HepG2 (cell line): ENCODE results near the gene NGF.

ENCODE experiments used
- TCF7 ChIP-seq: sonication (generic); IDR thresholded peaks from 2 replicates; pipeline ENCODE4 v1.6.1; 2016; ENCODE audit warnings: antibody characterized with exemption, low read depth
- ZNF12 ChIP-seq: sonication (generic); formaldehyde crosslinking; IDR thresholded peaks from 2 replicates; pipeline ENCODE4 v1.5.0; 2020; ENCODE audit warnings: missing genetic modification reagents
- TF ChIP-seq, protein P1 (sequence below): sonication (generic); formaldehyde crosslinking; IDR thresholded peaks from 2 replicates; pipeline ENCODE4 v1.5.0; 2020; ENCODE audit warnings: mild to moderate bottlenecking, missing genetic modification reagents, moderate library complexity
- TF ChIP-seq, protein P2 (sequence below): sonication (generic); formaldehyde crosslinking; IDR thresholded peaks from 2 replicates; pipeline ENCODE4 v1.8.0; 2022; ENCODE audit warnings: mild to moderate bottlenecking, missing genetic modification reagents

DNA sequence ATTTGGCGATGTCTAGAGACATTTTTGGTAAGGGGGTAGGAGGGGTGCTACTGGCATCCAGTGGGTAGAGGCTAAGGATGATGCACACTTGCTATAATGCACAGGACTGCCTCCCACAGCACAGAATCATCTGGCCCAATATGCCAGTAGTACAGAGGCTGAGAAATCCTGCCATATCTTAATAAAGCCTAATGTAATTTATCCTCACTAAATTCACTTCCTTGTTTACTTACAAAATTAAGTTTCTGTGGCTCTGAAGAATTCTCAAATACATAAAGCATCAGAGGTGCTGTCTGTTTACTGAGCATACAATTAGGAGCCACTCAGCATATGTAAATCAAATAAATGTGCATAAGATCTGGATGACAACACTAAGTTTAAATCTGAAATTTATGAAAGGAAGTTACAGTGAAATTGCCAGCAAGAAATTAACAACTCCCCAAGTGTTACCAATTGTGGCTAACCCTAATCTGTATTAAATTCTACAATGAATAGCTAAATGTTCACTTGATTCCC, 26.5 kb downstream of the NGF start:
- TF ChIP-seq, protein P1, sequence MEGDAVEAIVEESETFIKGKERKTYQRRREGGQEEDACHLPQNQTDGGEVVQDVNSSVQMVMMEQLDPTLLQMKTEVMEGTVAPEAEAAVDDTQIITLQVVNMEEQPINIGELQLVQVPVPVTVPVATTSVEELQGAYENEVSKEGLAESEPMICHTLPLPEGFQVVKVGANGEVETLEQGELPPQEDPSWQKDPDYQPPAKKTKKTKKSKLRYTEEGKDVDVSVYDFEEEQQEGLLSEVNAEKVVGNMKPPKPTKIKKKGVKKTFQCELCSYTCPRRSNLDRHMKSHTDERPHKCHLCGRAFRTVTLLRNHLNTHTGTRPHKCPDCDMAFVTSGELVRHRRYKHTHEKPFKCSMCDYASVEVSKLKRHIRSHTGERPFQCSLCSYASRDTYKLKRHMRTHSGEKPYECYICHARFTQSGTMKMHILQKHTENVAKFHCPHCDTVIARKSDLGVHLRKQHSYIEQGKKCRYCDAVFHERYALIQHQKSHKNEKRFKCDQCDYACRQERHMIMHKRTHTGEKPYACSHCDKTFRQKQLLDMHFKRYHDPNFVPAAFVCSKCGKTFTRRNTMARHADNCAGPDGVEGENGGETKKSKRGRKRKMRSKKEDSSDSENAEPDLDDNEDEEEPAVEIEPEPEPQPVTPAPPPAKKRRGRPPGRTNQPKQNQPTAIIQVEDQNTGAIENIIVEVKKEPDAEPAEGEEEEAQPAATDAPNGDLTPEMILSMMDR: no peak
- TF ChIP-seq, protein P2, sequence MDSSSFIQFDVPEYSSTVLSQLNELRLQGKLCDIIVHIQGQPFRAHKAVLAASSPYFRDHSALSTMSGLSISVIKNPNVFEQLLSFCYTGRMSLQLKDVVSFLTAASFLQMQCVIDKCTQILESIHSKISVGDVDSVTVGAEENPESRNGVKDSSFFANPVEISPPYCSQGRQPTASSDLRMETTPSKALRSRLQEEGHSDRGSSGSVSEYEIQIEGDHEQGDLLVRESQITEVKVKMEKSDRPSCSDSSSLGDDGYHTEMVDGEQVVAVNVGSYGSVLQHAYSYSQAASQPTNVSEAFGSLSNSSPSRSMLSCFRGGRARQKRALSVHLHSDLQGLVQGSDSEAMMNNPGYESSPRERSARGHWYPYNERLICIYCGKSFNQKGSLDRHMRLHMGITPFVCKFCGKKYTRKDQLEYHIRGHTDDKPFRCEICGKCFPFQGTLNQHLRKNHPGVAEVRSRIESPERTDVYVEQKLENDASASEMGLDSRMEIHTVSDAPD (CRISPR knock-in tag): no peak
- no peak for TF ChIP-seq TCF7
- no peak for TF ChIP-seq ZNF12 (CRISPR knock-in tag)
